ENCODE results near the gene DGKD.

Gene DGKD

DNA sequence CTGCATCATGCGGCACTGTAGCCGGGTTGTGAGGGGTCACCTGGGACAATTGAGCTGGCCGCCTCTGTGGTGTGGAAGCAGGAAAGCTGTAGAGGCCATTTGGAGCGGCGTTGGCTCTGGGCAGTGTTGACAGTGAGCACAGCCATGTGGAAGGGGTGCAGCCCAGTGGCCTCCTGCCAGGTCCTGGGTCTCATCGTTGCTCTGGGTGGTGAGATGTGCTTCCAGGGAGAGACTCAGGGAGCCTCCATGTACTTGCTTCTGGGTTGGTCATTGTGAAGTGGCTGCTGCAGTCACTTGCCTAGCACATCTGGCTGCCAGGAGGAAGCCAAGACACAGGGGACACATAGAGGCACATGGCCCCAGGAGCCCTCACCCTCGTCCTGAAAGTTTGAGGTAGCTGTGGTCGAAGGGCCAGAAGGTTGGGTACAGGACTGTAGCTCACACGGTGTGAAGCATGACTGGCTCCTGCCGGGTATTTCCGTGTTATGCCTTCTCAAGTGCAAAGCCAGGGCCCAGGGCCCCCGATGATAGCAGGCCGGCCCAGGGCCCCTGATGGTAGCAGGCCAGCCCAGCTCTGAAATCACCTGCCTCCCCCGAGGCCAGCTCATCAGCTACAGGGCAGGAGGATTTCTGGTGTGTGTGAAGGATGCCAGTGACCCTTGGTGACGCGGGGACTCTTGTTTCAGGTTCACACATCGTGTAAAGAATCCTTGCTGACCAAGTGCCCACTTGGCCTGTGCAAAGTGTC lies 82.6 kb downstream of the DGKD start:
- no peak for DNase-seq (ENCODE audit: low read depth)
- H3K4me3 ChIP-seq (ENCODE audit: low read depth, low read length): no peak overlapping the region

DNA sequence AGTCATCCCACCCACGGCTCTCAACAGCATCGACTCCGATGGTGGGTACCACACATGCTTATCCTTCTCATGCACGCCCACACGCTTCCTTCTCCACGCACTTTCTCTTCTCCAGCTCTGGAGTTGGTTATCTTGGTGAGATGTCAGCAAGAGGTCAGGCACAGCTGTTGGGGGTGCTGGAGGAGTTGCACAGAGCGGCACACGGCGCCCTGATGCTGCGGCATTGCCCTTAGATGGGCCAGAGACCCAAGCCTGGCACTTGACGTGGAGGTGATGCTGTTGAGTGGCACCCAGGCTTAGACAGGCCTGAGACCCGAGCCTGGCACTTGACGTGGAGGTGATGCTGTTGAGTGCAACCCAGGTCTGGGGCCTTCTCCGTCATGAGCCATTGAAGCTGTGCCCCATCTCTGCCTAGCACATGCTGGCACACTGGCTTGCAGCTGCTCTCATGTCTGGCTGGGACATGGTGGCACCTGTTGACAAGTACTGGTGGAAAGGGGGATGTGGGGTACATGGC lies 83.2 kb downstream of the DGKD start:
- no peak overlapping the region for H3K4me3 ChIP-seq (ENCODE audit: low read depth, low read length)
- no peak for DNase-seq (ENCODE audit: low read depth)

DNA sequence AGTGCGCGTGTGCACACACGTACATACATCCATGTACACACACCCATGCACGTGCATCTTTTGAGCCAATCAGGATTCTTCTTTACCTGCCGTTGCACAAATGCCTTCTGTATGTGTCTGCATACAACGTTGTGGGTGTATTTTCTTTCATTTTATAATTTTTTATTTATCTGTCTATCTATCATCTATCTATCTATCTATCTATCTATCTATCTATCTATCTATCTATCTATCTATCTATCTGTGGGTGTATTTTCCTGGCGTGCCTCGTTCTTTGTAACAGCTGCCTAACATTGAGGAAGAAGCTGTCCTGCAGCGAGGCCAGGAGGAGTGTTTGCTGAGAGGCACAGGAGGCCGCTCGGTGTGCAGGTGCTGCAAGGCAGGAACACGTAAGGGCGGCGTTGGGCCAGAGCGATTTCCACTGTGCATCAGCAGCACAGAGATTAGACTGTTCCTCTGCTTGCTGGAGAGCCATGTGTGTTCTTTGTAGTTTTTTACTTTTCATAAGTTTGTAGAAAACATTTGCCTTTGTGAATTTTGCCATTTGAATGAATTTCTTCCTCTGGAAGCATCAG lies 84.4 kb downstream of the DGKD start:
- no peak overlapping the region for H3K4me3 ChIP-seq (ENCODE audit: low read depth, low read length)
- no peak for DNase-seq (ENCODE audit: low read depth)

DNA sequence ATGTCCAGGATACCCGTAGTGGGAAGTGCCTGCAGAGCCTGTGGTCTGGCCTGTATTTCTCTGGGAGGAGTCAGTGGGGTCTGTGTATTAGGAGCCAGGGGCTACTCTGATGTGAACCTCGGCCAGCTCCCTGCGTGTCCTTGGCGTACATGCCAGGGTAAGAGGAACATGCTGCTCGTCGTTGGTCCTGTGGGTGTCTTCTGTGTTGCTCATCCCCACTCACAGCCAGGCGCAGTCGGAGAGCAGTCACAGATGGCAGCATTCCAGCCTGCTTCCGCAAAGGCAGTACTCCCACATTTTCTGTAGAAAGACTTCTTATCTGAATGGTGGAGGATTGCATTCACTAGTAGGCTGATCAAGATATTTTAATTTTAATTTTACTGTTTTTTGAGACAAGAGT lies 84.9 kb downstream of the DGKD start:
- H3K4me3 ChIP-seq (ENCODE audit: low read depth, low read length): no peak overlapping the region
- no peak for DNase-seq (ENCODE audit: low read depth)

DNA sequence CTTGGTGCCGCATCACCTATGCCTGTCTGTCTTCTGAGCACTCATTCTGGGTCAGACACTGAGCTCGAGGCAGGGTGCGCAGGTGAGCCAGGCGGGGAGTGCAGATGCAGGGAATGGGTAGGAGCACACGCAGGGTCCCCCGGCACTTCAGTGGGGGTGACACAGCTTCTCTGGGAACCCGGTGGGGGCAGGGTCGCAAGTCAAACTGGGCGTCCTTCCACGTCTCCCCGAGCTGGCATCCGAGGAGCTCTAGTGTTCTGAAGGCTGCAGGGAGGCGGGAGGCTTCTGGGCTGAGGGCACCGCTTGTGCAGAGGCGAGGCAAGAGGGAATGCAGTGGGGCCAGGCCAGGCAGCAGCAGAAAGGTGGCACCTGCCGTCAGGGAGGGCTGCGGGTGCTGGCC lies 86.0 kb downstream of the DGKD start:
- no peak overlapping the region for H3K4me3 ChIP-seq (ENCODE audit: low read depth, low read length)
- no peak for DNase-seq (ENCODE audit: low read depth)

DNA sequence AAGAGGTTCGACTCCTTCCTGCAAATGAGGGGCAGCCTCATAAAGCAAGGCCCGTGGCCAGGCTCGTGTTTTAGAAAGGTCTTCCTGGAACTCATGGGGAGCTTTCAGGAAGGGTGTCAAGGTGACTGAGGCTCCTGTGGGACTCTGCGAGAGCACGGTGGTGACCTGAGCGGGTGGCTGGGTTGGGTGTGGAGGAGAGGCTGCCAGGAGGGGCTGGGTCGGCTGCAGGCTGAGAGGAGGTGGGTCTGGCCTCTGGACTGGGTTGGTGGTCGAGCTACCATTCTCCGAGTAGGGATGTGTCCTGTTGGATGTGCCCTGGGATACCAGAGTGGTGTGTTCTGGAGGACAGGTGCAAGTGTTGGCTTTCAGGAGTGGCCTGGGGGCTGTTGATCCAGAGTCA lies 86.4 kb downstream of the DGKD start:
- no peak overlapping the region for H3K4me3 ChIP-seq (ENCODE audit: low read depth, low read length)
- DNase-seq (ENCODE audit: low read depth): no peak

DNA sequence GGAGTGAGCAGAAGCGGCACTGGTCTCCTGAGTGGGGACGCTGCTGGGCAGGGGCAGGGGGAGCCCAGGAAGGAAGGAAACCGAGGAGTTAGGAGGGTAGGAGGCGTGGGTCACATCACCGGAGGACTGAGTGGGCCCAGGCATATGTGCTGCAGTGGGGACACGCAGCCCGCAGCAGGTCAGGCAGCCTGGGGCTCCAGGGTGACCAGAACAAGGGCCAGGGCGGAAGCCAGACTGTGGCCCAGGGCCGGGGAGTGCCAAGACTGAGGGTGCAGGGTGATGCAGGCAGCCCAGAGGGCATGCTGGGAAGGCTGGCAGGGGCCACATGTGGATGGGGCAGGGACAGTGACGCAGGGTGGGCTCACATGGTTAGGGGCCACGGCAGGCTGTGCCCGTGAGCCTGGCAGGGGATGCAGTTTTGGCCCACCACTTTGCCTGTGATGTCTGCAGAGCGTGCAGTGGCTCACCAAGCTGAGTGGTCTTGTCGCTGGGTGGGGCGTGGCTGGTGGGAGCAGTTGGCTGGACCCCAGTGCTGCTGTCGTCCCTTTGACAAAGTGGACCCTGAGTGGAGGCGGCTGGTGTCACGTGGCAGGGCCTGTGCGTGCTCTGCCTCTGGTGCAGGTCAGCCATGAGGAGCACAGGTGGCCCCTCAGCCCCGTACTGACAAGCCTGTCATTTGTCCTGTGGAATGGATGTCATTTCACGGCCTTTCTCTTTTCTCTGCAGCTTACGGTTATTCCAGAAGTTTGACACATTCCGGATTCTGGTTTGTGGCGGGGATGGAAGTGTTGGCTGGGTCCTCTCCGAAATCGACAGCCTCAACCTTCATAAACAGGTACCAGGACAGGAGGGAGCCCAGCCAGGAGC lies 87.1 kb downstream of the DGKD start:
- DNase-seq (ENCODE audit: low read depth): no peak
- no peak overlapping the region for H3K4me3 ChIP-seq (ENCODE audit: low read depth, low read length)

DNA sequence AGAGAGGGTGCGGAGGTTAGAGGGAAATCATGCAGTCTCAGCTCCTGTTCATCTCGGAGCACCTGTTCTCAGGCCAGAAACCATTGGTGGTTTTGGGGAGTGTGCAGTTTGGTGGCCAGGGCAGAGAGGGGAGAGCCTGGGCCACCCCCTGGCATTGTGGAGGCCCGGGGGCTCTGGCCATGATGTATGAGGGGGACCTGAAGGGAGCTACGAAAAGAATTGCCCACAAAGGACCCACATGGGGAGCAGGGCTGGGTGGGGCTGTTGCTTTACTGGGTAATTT lies 87.7 kb downstream of the DGKD start:
- no peak overlapping the region for H3K4me3 ChIP-seq (ENCODE audit: low read depth, low read length)
- no peak for DNase-seq (ENCODE audit: low read depth)

DNA sequence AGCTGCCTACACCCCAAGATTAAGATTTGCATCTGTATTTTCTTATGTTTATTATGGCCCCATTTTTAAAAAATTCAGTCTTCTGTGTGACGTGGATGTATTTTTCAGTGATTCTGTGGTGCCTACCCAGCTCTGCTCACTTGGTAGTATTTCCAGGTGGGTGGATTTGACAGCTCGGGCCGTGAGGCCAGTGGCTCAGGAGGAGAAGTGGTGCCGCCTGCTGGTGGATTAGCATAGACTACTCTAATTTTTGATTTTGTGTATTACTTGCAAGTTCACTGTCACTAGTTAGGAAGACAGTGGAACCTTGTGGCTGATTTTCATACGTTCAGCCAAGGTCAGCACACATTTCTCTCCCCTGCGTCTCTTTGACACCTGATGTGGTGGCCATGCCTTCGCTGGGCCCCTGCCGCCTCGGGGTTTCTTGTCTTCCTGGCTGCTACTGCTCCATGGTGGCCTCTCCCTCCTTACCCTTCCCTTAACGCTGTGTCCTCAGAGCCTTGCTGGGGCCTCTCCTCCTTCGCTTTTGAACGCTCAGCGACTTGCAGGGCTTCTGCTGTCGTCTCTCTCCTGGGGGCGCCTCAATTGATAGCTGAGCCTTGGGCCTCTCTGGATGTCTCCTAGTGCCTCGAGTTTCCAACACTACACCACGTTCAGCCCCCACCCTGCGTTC lies 89.4 kb downstream of the DGKD start:
- no peak overlapping the region for H3K4me3 ChIP-seq (ENCODE audit: low read depth, low read length)
- DNase-seq (ENCODE audit: low read depth): no peak

DNA sequence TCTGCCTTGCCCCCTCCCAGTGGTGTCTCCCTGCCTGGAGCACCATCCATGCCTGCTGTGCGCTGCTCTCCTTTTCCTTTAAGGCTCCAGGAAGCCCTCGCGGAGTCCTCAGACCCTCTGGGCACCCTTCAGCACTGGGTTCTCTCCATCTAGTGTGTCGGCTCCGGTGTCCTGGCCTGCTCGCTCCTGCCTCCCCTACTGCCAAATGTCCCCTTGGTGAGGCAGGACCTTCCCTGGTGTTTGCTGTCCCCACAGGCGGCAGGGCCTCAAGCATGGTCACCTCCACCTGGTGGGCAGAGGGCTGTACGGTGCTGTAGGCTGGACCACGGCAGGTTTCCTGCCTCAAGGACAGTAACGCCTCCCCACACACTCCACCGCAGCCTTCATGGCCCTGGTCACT lies 90.2 kb downstream of the DGKD start:
- H3K4me3 ChIP-seq (ENCODE audit: low read depth, low read length): no peak overlapping the region
- no peak for DNase-seq (ENCODE audit: low read depth)

DNA sequence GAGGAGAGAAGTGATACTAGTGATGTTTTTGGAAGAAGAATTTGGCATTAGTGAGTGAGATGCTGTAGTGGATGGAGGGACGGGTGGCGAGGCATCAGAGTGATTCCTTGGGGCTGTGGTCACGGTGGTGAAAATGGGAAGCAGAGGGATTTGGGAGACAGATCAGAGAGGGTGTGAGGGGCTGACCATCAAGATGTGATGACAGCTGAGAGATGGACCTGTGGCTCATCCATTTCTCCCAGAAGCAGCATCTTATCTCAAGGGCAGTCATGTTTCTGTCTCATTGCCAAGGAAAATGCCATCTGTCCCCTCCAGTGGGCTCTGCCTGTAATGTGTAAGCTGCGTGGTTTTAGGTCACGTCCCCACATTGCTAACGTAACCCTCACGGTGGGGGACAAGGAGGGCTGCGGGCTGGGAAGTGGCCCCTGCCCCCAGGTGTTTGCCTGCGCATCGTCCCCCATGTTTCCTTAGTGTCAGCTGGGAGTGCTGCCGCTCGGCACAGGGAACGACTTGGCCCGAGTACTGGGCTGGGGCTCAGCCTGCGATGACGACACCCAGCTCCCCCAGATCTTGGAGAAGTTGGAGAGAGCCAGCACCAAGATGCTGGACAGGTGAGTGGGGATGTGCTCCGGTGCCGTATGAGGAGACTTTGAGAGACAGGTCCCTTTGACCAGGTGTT lies 91.0 kb downstream of the DGKD start:
- DNase-seq (ENCODE audit: low read depth): no peak
- no peak overlapping the region for H3K4me3 ChIP-seq (ENCODE audit: low read depth, low read length)

DNA sequence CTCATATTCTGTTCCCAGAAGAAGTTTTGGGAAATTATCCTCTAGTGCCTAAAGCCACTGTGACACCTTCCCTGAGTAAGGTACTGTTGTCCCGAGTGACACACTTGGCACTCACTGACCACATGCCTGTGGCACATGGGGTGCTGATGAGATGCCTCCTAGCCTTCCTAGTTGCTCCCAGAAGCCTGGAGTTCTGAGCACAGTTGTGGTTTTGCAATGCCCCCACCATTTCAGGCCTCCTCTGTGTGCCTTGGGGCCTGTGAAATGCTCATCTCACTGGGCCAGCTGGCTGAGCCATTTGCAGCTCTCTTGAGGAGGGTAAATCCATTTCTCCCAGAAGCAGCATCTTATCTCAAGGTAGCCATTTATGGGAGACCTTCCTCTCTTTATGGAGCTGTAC lies 91.8 kb downstream of the DGKD start:
- DNase-seq (ENCODE audit: low read depth): no peak
- no peak overlapping the region for H3K4me3 ChIP-seq (ENCODE audit: low read depth, low read length)

DNA sequence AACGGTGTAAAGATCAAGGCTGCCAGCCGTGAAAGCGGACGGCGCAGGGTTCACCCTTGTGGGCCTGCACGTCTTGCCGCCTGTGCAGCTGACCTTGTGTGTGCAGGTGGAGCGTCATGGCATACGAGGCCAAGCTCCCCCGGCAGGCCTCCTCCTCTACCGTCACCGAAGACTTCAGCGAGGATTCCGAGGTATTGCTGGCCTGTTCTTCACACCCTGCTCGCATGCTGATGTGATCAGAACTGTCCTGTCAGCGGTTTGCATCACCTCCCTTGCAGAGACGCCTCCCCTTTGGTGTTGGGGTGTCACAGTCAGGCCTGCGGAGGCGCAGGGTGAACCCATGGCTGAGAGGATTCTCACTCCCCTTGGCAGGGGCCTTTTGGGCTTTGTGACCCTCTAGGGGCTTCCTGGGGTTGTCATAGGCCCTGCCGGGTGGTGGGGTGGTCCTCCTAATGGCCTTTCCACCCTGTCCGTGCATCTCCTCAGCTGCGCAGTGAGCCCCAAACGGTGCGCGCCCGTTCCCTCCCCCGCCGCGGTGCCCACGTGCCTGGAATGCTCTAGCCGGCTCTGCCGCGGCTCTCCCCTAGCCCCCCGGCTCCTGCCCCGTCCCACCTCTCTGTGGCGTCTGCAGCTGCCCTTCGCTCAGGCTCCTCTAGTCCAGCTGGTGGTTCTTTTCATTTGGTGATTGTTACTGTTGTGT lies 92.5 kb downstream of the DGKD start:
- no peak for DNase-seq (ENCODE audit: low read depth)

DNA sequence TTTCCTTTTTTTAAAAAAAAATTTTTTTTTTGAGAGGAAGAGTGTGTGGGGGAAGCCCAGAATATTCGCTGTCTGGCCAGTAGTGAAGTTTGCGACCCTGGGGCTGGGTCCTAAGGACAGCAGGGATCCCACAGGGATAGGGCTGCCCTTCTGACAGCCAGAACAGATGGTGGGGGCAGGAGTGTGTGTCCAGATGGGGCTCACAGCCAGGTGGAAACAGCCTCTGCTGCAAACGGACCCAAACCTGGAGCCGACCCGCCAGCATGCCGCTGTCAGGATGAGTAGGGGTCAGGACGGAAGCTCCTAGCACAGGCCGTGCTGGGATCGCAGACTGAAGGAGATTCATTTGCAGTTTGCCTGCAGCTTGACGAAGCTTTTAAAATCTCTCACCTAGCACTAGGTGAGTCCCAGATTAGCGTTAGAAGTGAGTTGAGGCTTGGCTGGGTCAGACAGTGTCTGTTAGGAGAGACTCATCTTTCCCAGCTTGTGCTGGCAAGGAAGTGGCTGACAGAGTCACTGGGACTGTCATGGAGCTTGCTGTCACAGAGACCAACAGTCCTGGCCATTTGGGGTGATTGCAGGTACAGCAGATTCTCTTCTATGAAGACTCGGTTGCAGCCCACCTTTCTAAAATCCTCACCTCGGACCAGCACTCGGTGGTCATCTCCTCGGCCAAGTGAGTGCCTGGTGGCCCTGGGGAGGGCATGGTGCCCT lies 93.4 kb downstream of the DGKD start:
- no peak overlapping the region for H3K4me3 ChIP-seq (ENCODE audit: low read depth, low read length)
- DNase-seq (ENCODE audit: low read depth): no peak

More for the DNA sequence above, 92.5 kb downstream of the DGKD start:
- H3K4me3 ChIP-seq (ENCODE audit: low read depth, low read length): no peak overlapping the region

DNA sequence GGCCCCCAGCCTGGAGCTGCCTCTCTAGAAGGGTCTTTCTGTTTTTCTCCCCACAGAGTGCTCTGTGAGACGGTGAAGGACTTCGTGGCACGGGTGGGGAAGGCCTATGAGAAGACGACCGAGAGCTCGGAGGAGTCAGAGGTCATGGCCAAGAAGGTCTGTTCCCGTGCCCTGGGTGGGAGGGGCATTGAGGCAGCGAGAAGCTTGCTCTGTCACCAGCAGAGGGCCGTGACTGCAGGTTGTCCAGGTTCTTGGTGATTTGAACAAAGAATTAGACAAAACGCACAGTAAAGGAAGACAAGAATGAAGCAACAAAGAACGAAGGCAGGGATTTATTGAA lies 93.9 kb downstream of the DGKD start:
- no peak overlapping the region for H3K4me3 ChIP-seq (ENCODE audit: low read depth, low read length)
- DNase-seq (ENCODE audit: low read depth): no peak

DNA sequence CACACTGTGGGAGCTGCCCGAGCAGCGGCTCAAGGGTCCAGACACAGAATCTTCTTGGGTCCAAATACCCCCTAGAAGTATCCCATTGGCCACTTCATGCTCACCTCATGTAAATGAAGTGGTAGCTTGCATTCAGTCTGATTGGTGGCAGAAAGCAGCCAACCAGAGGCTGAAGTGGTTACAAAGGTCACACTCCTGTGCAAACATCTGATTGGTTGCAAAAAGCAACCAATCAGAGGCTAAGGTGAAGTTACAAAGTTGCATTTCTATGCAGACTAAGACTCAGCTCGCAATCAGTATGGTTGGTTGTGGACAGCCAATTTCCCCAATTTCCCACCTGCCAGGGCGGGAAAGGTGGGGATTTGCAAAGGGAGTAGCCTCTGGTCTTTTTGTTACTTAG lies 94.3 kb downstream of the DGKD start:
- DNase-seq (ENCODE audit: low read depth): no peak
- no peak overlapping the region for H3K4me3 ChIP-seq (ENCODE audit: low read depth, low read length)

DNA sequence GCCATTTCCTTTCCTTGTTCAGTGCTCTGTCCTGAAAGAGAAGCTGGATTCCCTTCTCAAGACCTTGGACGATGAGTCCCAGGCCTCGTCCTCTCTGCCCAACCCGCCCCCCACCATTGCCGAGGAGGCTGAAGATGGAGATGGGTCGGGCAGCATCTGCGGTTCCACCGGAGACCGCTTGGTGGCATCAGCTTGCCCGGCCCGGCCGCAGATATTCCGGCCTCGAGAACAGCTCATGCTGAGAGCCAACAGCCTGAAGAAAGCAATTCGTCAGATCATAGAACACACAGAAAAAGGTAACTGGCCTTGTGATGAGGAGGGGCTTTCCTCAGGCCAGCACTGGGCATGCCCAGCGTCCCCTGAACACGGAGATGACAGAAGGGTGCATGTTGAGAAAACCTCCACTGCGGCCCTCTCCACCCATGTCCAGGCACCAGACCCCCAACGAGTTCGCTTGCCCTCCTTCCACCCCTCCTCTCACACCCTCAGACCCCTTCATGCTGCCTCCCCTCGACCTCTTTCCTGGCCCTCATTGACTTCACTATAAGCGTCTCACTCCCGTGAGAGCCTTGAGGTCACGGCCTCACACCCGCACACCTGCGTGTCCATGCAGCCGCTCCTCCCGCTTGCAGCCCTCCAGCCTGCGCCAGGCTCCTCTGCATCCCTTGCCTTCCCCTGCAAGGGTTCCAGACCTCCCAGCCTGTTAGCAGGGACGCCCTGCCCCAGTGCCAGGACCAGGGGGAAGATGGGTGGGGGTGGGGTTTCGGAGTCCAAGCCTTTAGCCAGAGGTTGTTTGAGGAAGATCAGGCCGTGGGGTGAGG lies 95.0 kb downstream of the DGKD start:
- no peak for DNase-seq (ENCODE audit: low read depth)

More for the DNA sequence above, 95.0 kb downstream of the DGKD start:
- no peak overlapping the region for H3K4me3 ChIP-seq (ENCODE audit: low read depth, low read length)

Measured in skeletal muscle cell (primary cell).